ENCODE measurements around the gene TSPAN11. TPM values are rescaled to one million over a fixed set of nuclear protein-coding genes. Genes with fewer than 3 reads are reported as not detected.

Gene TSPAN11
- total and polyA plus RNA-seq, 7 experiments from 2014 or later: not detected

GRCh38 chr12:30939234-30939633 lies 12.7 kb downstream of the TSPAN11 start:
- H3K4me3 Mint-ChIP-seq: no peak overlapping the region
- POLR2A ChIA-PET: no interaction called here
- ATAC-seq (no peak), DNase-seq (no peak)
- H3K27ac Mint-ChIP-seq: no peak overlapping the region
- peaks cover 0 to 4% (median 0%) of the 10 kb centered on the region in 11 donors for H3K9me3 Mint-ChIP-seq
- no peaks in the 10 kb centered on the region for H3K36me3 ChIP-seq (ENCODE audit: control insufficient read depth in 2 of 3, insufficient read depth in 3 of 3, low read length in 3 of 3)
- no peaks in the 10 kb centered on the region for H3K9me3 ChIP-seq (ENCODE audit: control insufficient read depth in 2 of 3, low read length in 3 of 3)
- CTCF ChIA-PET: no interaction called here
- intact Hi-C loops (cut with micrococcal nuclease): no loop called here
- H3K4me1 ChIP-seq (ENCODE audit: control insufficient read depth in 2 of 2, insufficient read depth in 2 of 2, low read length in 2 of 2): no peaks in the 10 kb centered on the region
- no peak overlapping the region for H3K4me3 ChIP-seq (ENCODE audit: low read length)
- H3K27me3 ChIP-seq (ENCODE audit: control insufficient read depth in 2 of 2, insufficient read depth in 2 of 2, low read length in 2 of 2): no peaks in the 10 kb centered on the region
- H3K36me3 Mint-ChIP-seq: no peaks in the 10 kb centered on the region
- H3K4me1 Mint-ChIP-seq: no peaks in the 10 kb centered on the region
- H3K27me3 Mint-ChIP-seq: peaks cover 0 to 6% (median 1%) of the 10 kb centered on the region in 5 donors
- no peak overlapping the region for H3K27ac ChIP-seq (ENCODE audit: low read depth, low read length)

- H3K27ac Mint-ChIP-seq: no peak overlapping the region
Observed at GRCh38 chr12:30942486-30942885, 15.9 kb downstream of the TSPAN11 start.

GRCh38 chr12:30942936-30943335 lies 16.4 kb downstream of the TSPAN11 start:
- no peaks in the 10 kb centered on the region for H3K4me1 Mint-ChIP-seq
- ATAC-seq (no peak), DNase-seq (no peak)
- no peak overlapping the region for H3K4me3 Mint-ChIP-seq
- peaks cover 0 to 3% (median 0%) of the 10 kb centered on the region in 11 donors for H3K9me3 Mint-ChIP-seq
- intact Hi-C loops (cut with micrococcal nuclease): no loop called here
- Histone ChIP-seq H3K36me3 (ENCODE audit: control insufficient read depth in 2 of 3, insufficient read depth in 3 of 3, low read length in 3 of 3) (no peaks in the 10 kb centered on the region), H3K9me3 (ENCODE audit: control insufficient read depth in 2 of 3, low read length in 3 of 3) (no peaks in the 10 kb centered on the region), H3K27me3 (ENCODE audit: control insufficient read depth in 2 of 2, insufficient read depth in 2 of 2, low read length in 2 of 2) (no peaks in the 10 kb centered on the region), H3K4me1 (ENCODE audit: control insufficient read depth in 2 of 2, insufficient read depth in 2 of 2, low read length in 2 of 2) (no peaks in the 10 kb centered on the region), H3K4me3 (ENCODE audit: low read length) (no peak overlapping the region), H3K27ac (ENCODE audit: low read depth, low read length) (no peak overlapping the region)
- POLR2A ChIA-PET: no interaction called here
- CTCF ChIA-PET: no interaction called here
- H3K27ac Mint-ChIP-seq: no peak overlapping the region
- H3K36me3 Mint-ChIP-seq: no peaks in the 10 kb centered on the region
- H3K27me3 Mint-ChIP-seq: peaks cover 0 to 3% (median 0%) of the 10 kb centered on the region in 5 donors

More at GRCh38 chr12:30942486-30942885, 15.9 kb downstream of the TSPAN11 start:
- Histone ChIP-seq H3K4me3 (ENCODE audit: low read length) (no peak overlapping the region), H3K36me3 (ENCODE audit: control insufficient read depth in 2 of 3, insufficient read depth in 3 of 3, low read length in 3 of 3) (no peaks in the 10 kb centered on the region), H3K4me1 (ENCODE audit: control insufficient read depth in 2 of 2, insufficient read depth in 2 of 2, low read length in 2 of 2) (no peaks in the 10 kb centered on the region), H3K27me3 (ENCODE audit: control insufficient read depth in 2 of 2, insufficient read depth in 2 of 2, low read length in 2 of 2) (no peaks in the 10 kb centered on the region), H3K27ac (ENCODE audit: low read depth, low read length) (no peak overlapping the region), H3K9me3 (ENCODE audit: control insufficient read depth in 2 of 3, low read length in 3 of 3) (no peaks in the 10 kb centered on the region)
- peaks cover 0 to 2% (median 0%) of the 10 kb centered on the region in 5 donors for H3K27me3 Mint-ChIP-seq
- ATAC-seq (no peak), DNase-seq (no peak)
- peaks cover 0 to 3% (median 0%) of the 10 kb centered on the region in 11 donors for H3K9me3 Mint-ChIP-seq
- no peaks in the 10 kb centered on the region for H3K4me1 Mint-ChIP-seq
- intact Hi-C loops (cut with micrococcal nuclease): no loop called here
- ChIA-PET POLR2A (no interaction called here), CTCF (no interaction called here)
- no peaks in the 10 kb centered on the region for H3K36me3 Mint-ChIP-seq
- no peak overlapping the region for H3K4me3 Mint-ChIP-seq

DNA sequence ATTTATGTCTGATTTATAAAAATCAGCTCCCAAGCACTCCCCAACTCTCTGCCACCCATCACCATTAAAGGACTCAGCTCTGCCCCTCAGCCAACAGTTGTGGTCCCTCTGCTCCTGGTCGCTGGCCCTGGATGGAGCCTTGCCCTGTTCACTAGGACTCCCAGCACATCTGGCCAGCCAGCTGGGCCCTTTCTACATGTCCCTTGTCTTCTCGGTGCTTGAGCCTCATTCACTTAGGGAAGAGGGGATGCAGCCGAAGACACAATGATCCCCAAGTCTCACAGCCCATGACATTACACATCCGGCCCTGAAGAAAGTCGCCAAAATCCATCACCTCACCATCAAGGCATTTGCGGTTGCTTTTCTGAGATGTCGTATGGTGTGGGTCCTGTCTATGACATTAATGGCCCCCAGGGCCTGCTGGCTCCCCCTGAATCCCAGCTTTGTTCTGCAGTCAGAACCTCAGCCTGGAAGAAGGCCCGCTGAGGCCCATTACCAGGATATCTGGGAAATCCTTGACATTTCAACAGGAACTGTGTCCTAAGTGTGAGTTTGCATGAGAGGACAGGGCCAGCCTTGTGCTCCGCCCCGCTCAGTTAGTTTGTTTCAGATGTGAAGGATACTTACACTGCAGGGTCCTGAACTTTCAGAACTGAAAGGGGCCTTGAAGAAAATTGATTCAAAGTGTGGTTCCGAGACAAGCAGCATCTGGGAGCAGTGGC lies 19.1 kb downstream of the TSPAN11 start:
- ChIA-PET CTCF (no interaction called here), POLR2A (no interaction called here)
- H3K4me1 Mint-ChIP-seq: no peaks in the 10 kb centered on the region
- Histone ChIP-seq H3K4me1 (ENCODE audit: control insufficient read depth in 2 of 2, insufficient read depth in 2 of 2, low read length in 2 of 2) (no peaks in the 10 kb centered on the region), H3K27me3 (ENCODE audit: control insufficient read depth in 2 of 2, insufficient read depth in 2 of 2, low read length in 2 of 2) (no peaks in the 10 kb centered on the region), H3K9me3 (ENCODE audit: control insufficient read depth in 2 of 3, low read length in 3 of 3) (no peaks in the 10 kb centered on the region), H3K36me3 (ENCODE audit: control insufficient read depth in 2 of 3, insufficient read depth in 3 of 3, low read length in 3 of 3) (no peaks in the 10 kb centered on the region), H3K4me3 (ENCODE audit: low read length) (no peak overlapping the region), H3K27ac (ENCODE audit: low read depth, low read length) (no peak overlapping the region)
- no peak overlapping the region for H3K4me3 Mint-ChIP-seq
- intact Hi-C loops (cut with micrococcal nuclease): no loop called here
- no peaks in the 10 kb centered on the region for H3K36me3 Mint-ChIP-seq
- DNase-seq (no peak), ATAC-seq (no peak)
- H3K27ac Mint-ChIP-seq: no peak overlapping the region
- peaks cover 0 to 3% (median 0%) of the 10 kb centered on the region in 11 donors for H3K9me3 Mint-ChIP-seq
- H3K27me3 Mint-ChIP-seq: peaks cover 2 to 13% (median 7%) of the 10 kb centered on the region in 5 donors

DNA sequence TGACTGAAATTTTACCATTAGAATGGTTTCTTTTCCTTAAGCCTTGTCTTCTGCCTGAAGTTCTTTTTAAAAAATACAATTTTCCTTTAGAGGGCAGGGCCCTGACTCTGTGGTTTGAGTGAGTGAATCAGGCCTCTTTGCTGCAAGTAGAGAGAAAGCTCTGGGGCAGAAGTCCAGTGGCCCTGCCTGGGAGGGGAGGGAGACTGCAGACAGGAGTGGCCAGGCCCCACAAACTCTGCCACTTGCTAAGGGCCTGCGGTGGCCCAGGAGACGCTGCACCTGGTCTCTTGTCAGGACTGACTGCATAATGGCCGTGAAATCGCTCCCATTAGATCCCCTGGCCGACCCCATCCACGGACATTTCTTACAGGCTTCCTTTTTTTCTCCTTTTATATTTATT lies 25.5 kb downstream of the TSPAN11 start:
- ChIA-PET CTCF (no interaction called here), POLR2A (no interaction called here)
- H3K27ac ChIP-seq (ENCODE audit: low read depth, low read length): no peak overlapping the region
- no peaks in the 10 kb centered on the region for H3K36me3 ChIP-seq (ENCODE audit: control insufficient read depth in 2 of 3, insufficient read depth in 3 of 3, low read length in 3 of 3)
- peaks cover 0 to 3% (median 0%) of the 10 kb centered on the region in 11 donors for H3K9me3 Mint-ChIP-seq
- H3K4me1 Mint-ChIP-seq: peaks cover 0 to 6% (median 0%) of the 10 kb centered on the region in 7 donors
- no peaks in the 10 kb centered on the region for H3K27me3 ChIP-seq (ENCODE audit: control insufficient read depth in 2 of 2, insufficient read depth in 2 of 2, low read length in 2 of 2)
- no peaks in the 10 kb centered on the region for H3K36me3 Mint-ChIP-seq
- intact Hi-C loops (cut with micrococcal nuclease): no loop called here
- H3K4me1 ChIP-seq (ENCODE audit: control insufficient read depth in 2 of 2, insufficient read depth in 2 of 2, low read length in 2 of 2): no peaks in the 10 kb centered on the region
- DNase-seq: no peak
- H3K27me3 Mint-ChIP-seq: peaks cover 0 to 13% (median 11%) of the 10 kb centered on the region in 5 donors
- H3K27ac Mint-ChIP-seq: no peak overlapping the region
- no peaks in the 10 kb centered on the region for H3K9me3 ChIP-seq (ENCODE audit: control insufficient read depth in 2 of 3, low read length in 3 of 3)
- no peak overlapping the region for H3K4me3 ChIP-seq (ENCODE audit: low read length)
- no peak overlapping the region for H3K4me3 Mint-ChIP-seq
- no peak for ATAC-seq

DNA sequence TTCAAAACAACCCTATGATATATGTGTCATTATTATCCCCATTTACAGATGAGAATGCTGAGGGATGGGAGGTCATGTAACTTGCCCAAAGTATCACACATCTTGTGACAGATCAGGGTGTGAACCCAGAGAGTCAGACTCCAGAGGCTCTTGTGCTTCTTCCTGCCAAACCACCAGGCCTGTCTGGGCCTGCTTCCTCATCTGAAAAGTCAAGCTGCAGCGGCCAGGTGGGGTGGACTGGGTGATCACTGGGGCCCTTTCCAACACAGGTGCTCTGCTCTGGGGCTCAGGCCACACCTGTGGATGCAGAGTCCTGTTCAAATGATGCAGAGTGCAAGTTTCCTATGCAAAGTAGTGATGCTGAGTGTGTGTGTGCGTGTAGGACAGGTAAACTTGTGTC lies 26.7 kb downstream of the TSPAN11 start:
- Mint-ChIP-seq H3K4me1 (peaks cover 0 to 6% (median 0%) of the 10 kb centered on the region in 7 donors), H3K27me3 (peaks cover 0 to 11% (median 10%) of the 10 kb centered on the region in 5 donors), H3K4me3 (no peak overlapping the region), H3K36me3 (no peaks in the 10 kb centered on the region), H3K27ac (no peak overlapping the region), H3K9me3 (no peaks in the 10 kb centered on the region)
- Histone ChIP-seq H3K9me3 (ENCODE audit: control insufficient read depth in 2 of 3, low read length in 3 of 3) (no peaks in the 10 kb centered on the region), H3K36me3 (ENCODE audit: control insufficient read depth in 2 of 3, insufficient read depth in 3 of 3, low read length in 3 of 3) (no peaks in the 10 kb centered on the region), H3K4me3 (ENCODE audit: low read length) (no peak overlapping the region), H3K27ac (ENCODE audit: low read depth, low read length) (no peak overlapping the region), H3K27me3 (ENCODE audit: control insufficient read depth in 2 of 2, insufficient read depth in 2 of 2, low read length in 2 of 2) (no peaks in the 10 kb centered on the region), H3K4me1 (ENCODE audit: control insufficient read depth in 2 of 2, insufficient read depth in 2 of 2, low read length in 2 of 2) (no peaks in the 10 kb centered on the region)
- ATAC-seq: no peak
- DNase-seq: no peak
- CTCF ChIA-PET: no interaction called here
- POLR2A ChIA-PET: no interaction called here
- intact Hi-C loops (cut with micrococcal nuclease): no loop called here

Data from naive thymus-derived CD4-positive, alpha-beta T cell (primary cell).